Vagina (tissue), 2 donors: ENCODE results near the gene CENPB. TPM values are rescaled to one million over a fixed set of nuclear protein-coding genes. Genes with fewer than 3 reads are reported as not detected.
A peak's percentile ranks its signal among the peaks of the same experiment; 100 is the strongest.

Experiments
- DNase-seq, 2 donors: peaks; one replicate each; pipeline ENCODE4 v3.0.0-alpha.2; 2017; ENCODE audit errors: extremely low spot score in 2 of 2
- H3K27ac ChIP-seq: fragments of 200-600 bp; sonication (generic); one replicate; pipeline ENCODE4 v1.5.1; 2019
- H3K27me3 ChIP-seq: fragments of 200-600 bp; sonication (generic); one replicate; pipeline ENCODE4 v1.5.1; 2019
- H3K36me3 ChIP-seq, 2 donors: fragments of 200-600 bp; sonication (generic); one replicate each; pipeline ENCODE4 v1.5.1; 2017 to 2019
- H3K4me1 ChIP-seq: fragments of 200-600 bp; sonication (generic); one replicate; pipeline ENCODE4 v1.5.1; 2019
- H3K4me3 ChIP-seq, 2 donors: fragments of 200-600 bp; sonication (generic); 1 replicate in 1 of 2; 2 replicates in 1 of 2; pipeline ENCODE4 v1.5.1; 2016 to 2019
- H3K9me3 ChIP-seq: fragments of 200-600 bp; sonication (generic); one replicate; pipeline ENCODE4 v1.5.1; 2019
- CTCF ChIP-seq, 3 experiments: fragments of 450-650 bp in 2 of 3; fragments of 200-600 bp in 1 of 3; sonication (generic) in 1 of 3; IDR thresholded peaks; one replicate each; pipeline ENCODE4 v1.5.1; 2017 to 2019; ENCODE audit warnings: antibody characterized with exemption in 3 of 3, mild to moderate bottlenecking in 2 of 3, moderate library complexity in 2 of 3
- POLR2A ChIP-seq, 2 donors: fragments of 450-650 bp; IDR thresholded peaks; one replicate each; pipeline ENCODE4 v1.6.1; 2017; ENCODE audit warnings: antibody characterized with exemption in 2 of 2, mild to moderate bottlenecking in 2 of 2, moderate library complexity in 2 of 2
- POLR2AphosphoS5 ChIP-seq, 2 donors: sonication (generic); formaldehyde crosslinking; IDR thresholded peaks; one replicate each; pipeline ENCODE4 v1.9.0; 2017; ENCODE audit warnings: antibody characterized with exemption in 2 of 2, mild to moderate bottlenecking in 2 of 2, low read depth in 1 of 2; ENCODE audit not compliant: insufficient read depth in 1 of 2
- intact Hi-C: fragments of 100-400 bp; cut with DNase I; formaldehyde crosslinking; loops from one replicate; pipeline ENCODE4 v1.15.1; 2023
- total RNA-seq: library from RNA; depleted of rRNA; stranded (reverse); fragments of >200 nt; gene quantifications from one replicate; pipeline ENCODE4 v1.2.3, GENCODE V29; 2016

The CENPB gene
- total RNA-seq, 1 donor from 2014 or later, result 62.9 TPM

- no peak overlapping the region for H3K27ac ChIP-seq
- intact Hi-C loops, result no loop called here
Observed at GRCh38 chr20:3788685-3789155, 2.2 kb upstream of the CENPB start.

GRCh38 chr20:3787324-3788014, 929 bp upstream of the CENPB start:
- no peaks in the 10 kb centered on the region for H3K9me3 ChIP-seq
- H3K4me3 ChIP-seq, result peak overlapping the region; percentile 11 to 41
- H3K27me3 ChIP-seq, result no peaks in the 10 kb centered on the region
- intact Hi-C loops, result loop anchor here (2.0 kb wide), 1 partner anchor 31 kb away; no protein-coding TSS in a partner anchor
- no peak for DNase-seq
- H3K27ac ChIP-seq, result peak overlapping the region; percentile 44
- H3K4me1 ChIP-seq, result peaks cover 49% of the 10 kb centered on the region
- no peak for TF ChIP-seq POLR2A (IDR thresholded peaks at IDR 0.05)
- no peak for TF ChIP-seq POLR2AphosphoS5 (IDR thresholded peaks at IDR 0.05; ENCODE audit: insufficient read depth in 1 of 2, low read depth in 1 of 2)
- no peak for TF ChIP-seq CTCF (IDR thresholded peaks at IDR 0.05)
- H3K36me3 ChIP-seq, result peaks cover 0 to 6% of the 10 kb centered on the region in 2 donors

More at GRCh38 chr20:3788685-3789155, 2.2 kb upstream of the CENPB start:
- Histone ChIP-seq H3K36me3 (peaks cover 0 to 6% of the 10 kb centered on the region in 2 donors), H3K27me3 (no peaks in the 10 kb centered on the region), H3K4me1 (peaks cover 37% of the 10 kb centered on the region), H3K4me3 (no peak overlapping the region), H3K9me3 (no peaks in the 10 kb centered on the region)
- no peak for DNase-seq
- TF ChIP-seq CTCF (IDR thresholded peaks at IDR 0.05) (no peak), POLR2A (IDR thresholded peaks at IDR 0.05) (no peak)

GRCh38 chr20:3786126-3786484, 435 bp downstream of the CENPB start:
- TF ChIP-seq CTCF (IDR thresholded peaks at IDR 0.05) (no peak), POLR2AphosphoS5 (IDR thresholded peaks at IDR 0.05; ENCODE audit: insufficient read depth in 1 of 2, low read depth in 1 of 2) (peak in 1 of 2 donors; percentile 41)
- intact Hi-C loops, result loop anchor here (2.0 kb wide), 1 partner anchor 33 kb away; no protein-coding TSS in a partner anchor
- Histone ChIP-seq H3K4me1 (peaks cover 61% of the 10 kb centered on the region), H3K27me3 (no peaks in the 10 kb centered on the region), H3K4me3 (peak overlapping the region; percentile 62 to 68), H3K27ac (peak overlapping the region; percentile 80), H3K36me3 (peaks cover 0 to 6% of the 10 kb centered on the region in 2 donors), H3K9me3 (no peaks in the 10 kb centered on the region)
- DNase-seq, result no peak

- no peaks in the 10 kb centered on the region for H3K27me3 ChIP-seq
- H3K36me3 ChIP-seq, result peaks cover 0 to 6% of the 10 kb centered on the region in 2 donors
- H3K4me3 ChIP-seq, result peak overlapping the region; percentile 62 to 68
- DNase-seq, result peak in 1 of 2 donors; percentile 87
- intact Hi-C loops, result loop anchor here (2.0 kb wide), 1 partner anchor 33 kb away; no protein-coding TSS in a partner anchor
- peak overlapping the region; percentile 80 for H3K27ac ChIP-seq
- H3K9me3 ChIP-seq, result no peaks in the 10 kb centered on the region
- no peak for TF ChIP-seq CTCF (IDR thresholded peaks at IDR 0.05)
- TF ChIP-seq POLR2A (IDR thresholded peaks at IDR 0.05), result no peak
- peak in 1 of 2 donors; percentile 6 for TF ChIP-seq POLR2AphosphoS5 (IDR thresholded peaks at IDR 0.05; ENCODE audit: insufficient read depth in 1 of 2, low read depth in 1 of 2)
- H3K4me1 ChIP-seq, result peaks cover 67% of the 10 kb centered on the region
Observed at GRCh38 chr20:3785240-3786125, 1.1 kb downstream of the CENPB start.
